Testis (tissue), 2 donors: Measurements from ENCODE around the gene CLIP2.

Source experiments
- POLR2A ChIP-seq: fragments of 450-650 bp; IDR thresholded peaks from one replicate; pipeline ENCODE4 v1.6.1; 2017; ENCODE audit warnings: antibody characterized with exemption, mild to moderate bottlenecking, moderate library complexity
- TF ChIP-seq, protein P1 (sequence below), 3 experiments: fragments of 450-650 bp in 2 of 3; fragments of 200-600 bp in 1 of 3; sonication (generic) in 1 of 3; IDR thresholded peaks; one replicate each; pipeline ENCODE4 v1.5.1; 2016 to 2019; ENCODE audit warnings: antibody characterized with exemption in 3 of 3, mild to moderate bottlenecking in 2 of 3, moderate library complexity in 1 of 3

DNA sequence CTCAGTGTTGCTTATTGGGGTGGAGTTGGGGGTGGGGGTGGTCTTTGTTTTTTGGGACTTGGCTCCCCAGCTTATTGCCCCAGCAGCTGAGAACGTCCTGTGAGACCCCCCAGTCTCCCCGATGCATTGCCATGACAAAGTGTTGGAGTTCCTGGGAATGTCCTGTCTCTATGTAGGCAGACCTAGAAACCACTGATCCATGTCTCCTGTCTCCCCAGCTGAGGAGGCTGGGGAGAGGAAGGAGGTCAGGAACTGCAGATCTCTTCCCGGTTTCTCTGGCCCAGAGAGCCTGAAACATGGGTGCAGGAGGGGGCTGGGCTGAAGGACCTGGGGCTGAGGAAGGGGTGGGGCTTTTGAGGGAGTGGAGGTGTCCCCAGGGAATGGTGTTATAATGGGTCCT lies 84.3 kb downstream of the CLIP2 start:
- TF ChIP-seq, protein P1, sequence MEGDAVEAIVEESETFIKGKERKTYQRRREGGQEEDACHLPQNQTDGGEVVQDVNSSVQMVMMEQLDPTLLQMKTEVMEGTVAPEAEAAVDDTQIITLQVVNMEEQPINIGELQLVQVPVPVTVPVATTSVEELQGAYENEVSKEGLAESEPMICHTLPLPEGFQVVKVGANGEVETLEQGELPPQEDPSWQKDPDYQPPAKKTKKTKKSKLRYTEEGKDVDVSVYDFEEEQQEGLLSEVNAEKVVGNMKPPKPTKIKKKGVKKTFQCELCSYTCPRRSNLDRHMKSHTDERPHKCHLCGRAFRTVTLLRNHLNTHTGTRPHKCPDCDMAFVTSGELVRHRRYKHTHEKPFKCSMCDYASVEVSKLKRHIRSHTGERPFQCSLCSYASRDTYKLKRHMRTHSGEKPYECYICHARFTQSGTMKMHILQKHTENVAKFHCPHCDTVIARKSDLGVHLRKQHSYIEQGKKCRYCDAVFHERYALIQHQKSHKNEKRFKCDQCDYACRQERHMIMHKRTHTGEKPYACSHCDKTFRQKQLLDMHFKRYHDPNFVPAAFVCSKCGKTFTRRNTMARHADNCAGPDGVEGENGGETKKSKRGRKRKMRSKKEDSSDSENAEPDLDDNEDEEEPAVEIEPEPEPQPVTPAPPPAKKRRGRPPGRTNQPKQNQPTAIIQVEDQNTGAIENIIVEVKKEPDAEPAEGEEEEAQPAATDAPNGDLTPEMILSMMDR (IDR thresholded peaks at IDR 0.05) = no peak
- no peak for TF ChIP-seq POLR2A
